Thoracic aorta (tissue), 2 donors: Measurements from ENCODE around the gene MBNL1. TPM values are rescaled to one million over a fixed set of nuclear protein-coding genes. Genes with fewer than 3 reads are reported as not detected.

Experiments
- ATAC-seq: fragments of 150-250 bp; one replicate; pipeline ENCODE4 v1.8.0; 2017; ENCODE audit warnings: low read depth; ENCODE audit not compliant: insufficient number of reproducible peaks, low FRiP score
- DNase-seq: peaks from one replicate; pipeline ENCODE4 v3.0.0-alpha.2; 2020; ENCODE audit warnings: low spot score
- H3K27ac ChIP-seq, 2 donors: fragments of 200-600 bp; sonication (generic); 1 replicate in 1 of 2; 2 replicates in 1 of 2; pipeline ENCODE4 v1.5.1; 2016; ENCODE audit warnings: mild to moderate bottlenecking in 2 of 2, moderate library complexity in 2 of 2
- H3K27me3 ChIP-seq: fragments of 200-600 bp; sonication (generic); replicated peaks from 2 replicates; pipeline ENCODE4 v1.6.0; 2016; ENCODE audit warnings: mild to moderate bottlenecking; ENCODE audit not compliant: insufficient read depth
- H3K36me3 ChIP-seq: fragments of 200-600 bp; sonication (generic); one replicate; pipeline ENCODE4 v1.5.1; 2016
- H3K4me1 ChIP-seq, 2 donors: fragments of 200-600 bp; sonication (generic); 1 replicate in 1 of 2; 2 replicates in 1 of 2; pipeline versions ENCODE4 v1.5.1 to v1.6.0; 2016; ENCODE audit warnings: low read depth in 2 of 2, mild to moderate bottlenecking in 1 of 2; ENCODE audit not compliant: control insufficient read depth in 1 of 2
- H3K4me3 ChIP-seq: fragments of 200-600 bp; sonication (generic); 2 replicates; pipeline ENCODE4 v1.5.1; 2016; ENCODE audit warnings: mild to moderate bottlenecking
- H3K9me3 ChIP-seq: fragments of 200-600 bp; sonication (generic); 2 replicates; pipeline ENCODE4 v1.5.1; 2016
- total RNA-seq, 2 donors: library from RNA; depleted of rRNA; stranded (reverse); fragments of >200 nt; gene quantifications; one replicate each; pipeline versions ENCODE4 v1.1.0 to v1.2.3, GENCODE V29; 2016
- TF ChIP-seq, protein P1 (sequence below): fragments of 200-600 bp; sonication (generic); IDR thresholded peaks from one replicate; pipeline ENCODE4 v1.5.1; 2019; ENCODE audit warnings: antibody characterized with exemption

Gene MBNL1, protein sequence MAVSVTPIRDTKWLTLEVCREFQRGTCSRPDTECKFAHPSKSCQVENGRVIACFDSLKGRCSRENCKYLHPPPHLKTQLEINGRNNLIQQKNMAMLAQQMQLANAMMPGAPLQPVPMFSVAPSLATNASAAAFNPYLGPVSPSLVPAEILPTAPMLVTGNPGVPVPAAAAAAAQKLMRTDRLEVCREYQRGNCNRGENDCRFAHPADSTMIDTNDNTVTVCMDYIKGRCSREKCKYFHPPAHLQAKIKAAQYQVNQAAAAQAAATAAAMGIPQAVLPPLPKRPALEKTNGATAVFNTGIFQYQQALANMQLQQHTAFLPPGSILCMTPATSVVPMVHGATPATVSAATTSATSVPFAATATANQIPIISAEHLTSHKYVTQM
- 1,000 to 10,000 TPM in 1 of 2 donors, 100 to 1,000 TPM in 1; 783 to 1,062 TPM for total RNA-seq

DNA sequence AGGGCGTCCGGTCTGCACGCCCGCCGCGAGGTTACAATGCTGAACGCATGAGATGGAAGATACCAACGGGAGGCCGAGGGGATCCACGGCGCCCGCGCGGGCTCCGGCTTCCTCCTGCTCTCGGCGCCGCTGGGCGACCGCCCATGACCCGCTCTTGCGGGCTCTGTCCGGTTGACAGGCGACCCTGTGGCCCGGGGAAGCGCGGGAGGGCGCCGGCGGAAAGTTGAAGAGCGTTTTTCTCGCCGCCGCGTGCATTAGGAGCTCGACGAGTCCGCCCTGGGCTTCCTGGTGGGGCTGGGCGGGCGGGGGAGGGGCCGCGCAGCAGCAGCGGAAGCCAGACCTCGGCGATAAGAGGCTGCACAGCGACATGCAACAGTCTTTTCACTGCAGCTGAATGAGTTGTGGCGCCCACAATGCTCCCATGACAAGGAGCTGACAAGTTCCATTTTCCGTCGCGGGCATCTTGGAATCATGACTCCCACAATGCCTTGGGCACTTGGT lies at the start of gene MBNL1:
Gene MBNL1, plus strand, starts transcription at position 375 of the 501 bp plus-strand sequence. CDS start 31,265 bp downstream, outside the sequence.
- peak; percentile 22 for ATAC-seq
- peaks cover 30 to 52% of the 10 kb centered on the region in 2 donors for H3K4me1 ChIP-seq
- peak within 1 kb of the TSS; percentile 97 to 99 for H3K27ac ChIP-seq
- H3K36me3 ChIP-seq: no peaks in the 10 kb centered on the region
- TF ChIP-seq, protein P1, sequence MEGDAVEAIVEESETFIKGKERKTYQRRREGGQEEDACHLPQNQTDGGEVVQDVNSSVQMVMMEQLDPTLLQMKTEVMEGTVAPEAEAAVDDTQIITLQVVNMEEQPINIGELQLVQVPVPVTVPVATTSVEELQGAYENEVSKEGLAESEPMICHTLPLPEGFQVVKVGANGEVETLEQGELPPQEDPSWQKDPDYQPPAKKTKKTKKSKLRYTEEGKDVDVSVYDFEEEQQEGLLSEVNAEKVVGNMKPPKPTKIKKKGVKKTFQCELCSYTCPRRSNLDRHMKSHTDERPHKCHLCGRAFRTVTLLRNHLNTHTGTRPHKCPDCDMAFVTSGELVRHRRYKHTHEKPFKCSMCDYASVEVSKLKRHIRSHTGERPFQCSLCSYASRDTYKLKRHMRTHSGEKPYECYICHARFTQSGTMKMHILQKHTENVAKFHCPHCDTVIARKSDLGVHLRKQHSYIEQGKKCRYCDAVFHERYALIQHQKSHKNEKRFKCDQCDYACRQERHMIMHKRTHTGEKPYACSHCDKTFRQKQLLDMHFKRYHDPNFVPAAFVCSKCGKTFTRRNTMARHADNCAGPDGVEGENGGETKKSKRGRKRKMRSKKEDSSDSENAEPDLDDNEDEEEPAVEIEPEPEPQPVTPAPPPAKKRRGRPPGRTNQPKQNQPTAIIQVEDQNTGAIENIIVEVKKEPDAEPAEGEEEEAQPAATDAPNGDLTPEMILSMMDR: no peak
- peak; percentile 43 for DNase-seq
- H3K4me3 ChIP-seq: peak within 1 kb of the TSS; percentile 85
- no peaks in the 10 kb centered on the region for H3K27me3 ChIP-seq
- no peaks in the 10 kb centered on the region for H3K9me3 ChIP-seq

GRCh38 chr3:152219216-152219615 lies 49.5 kb upstream of the MBNL1 start:
- peaks cover 28 to 60% of the 10 kb centered on the region in 2 donors for H3K4me1 ChIP-seq
- peak overlapping the region; percentile 21 for H3K4me3 ChIP-seq
- H3K27ac ChIP-seq: peak overlapping the region; percentile 51 to 62
- DNase-seq: no peak
- H3K27me3 ChIP-seq: no peaks in the 10 kb centered on the region
- no peaks in the 10 kb centered on the region for H3K36me3 ChIP-seq
- H3K9me3 ChIP-seq: no peaks in the 10 kb centered on the region
- TF ChIP-seq, protein P1: no peak
- no peak for ATAC-seq

GRCh38 chr3:152219769-152220255 lies 48.9 kb upstream of the MBNL1 start:
- DNase-seq: no peak
- Histone ChIP-seq H3K27me3 (no peaks in the 10 kb centered on the region), H3K36me3 (no peaks in the 10 kb centered on the region), H3K4me3 (no peak overlapping the region), H3K27ac (peak overlapping the region; percentile 51 to 62), H3K4me1 (peaks cover 28 to 57% of the 10 kb centered on the region in 2 donors), H3K9me3 (no peaks in the 10 kb centered on the region)
- TF ChIP-seq, protein P1: no peak
- ATAC-seq: no peak

DNA sequence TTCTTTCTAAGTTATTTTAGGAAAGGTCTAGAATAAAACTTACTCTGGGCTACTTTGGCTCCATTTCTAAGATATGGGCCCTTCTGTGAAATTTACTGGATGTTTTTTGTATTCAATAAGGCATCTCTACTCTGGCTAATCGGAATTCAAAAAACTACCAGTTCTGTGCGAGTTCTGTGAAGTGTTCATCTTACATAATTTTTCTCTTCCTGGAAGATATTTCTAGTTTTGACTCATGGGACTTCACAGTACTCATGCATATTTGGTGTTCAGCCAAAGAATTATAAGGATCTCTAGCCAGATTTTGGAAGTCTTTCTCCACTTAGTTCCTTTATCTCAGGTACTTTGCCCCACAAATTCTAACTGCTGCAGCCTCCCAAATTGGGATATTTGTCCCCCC lies 46.4 kb upstream of the MBNL1 start:
- TF ChIP-seq, protein P1: no peak
- ATAC-seq (peak; percentile 64), DNase-seq (no peak)
- Histone ChIP-seq H3K27ac (peak overlapping the region; percentile 68 to 83), H3K4me3 (peak overlapping the region; percentile 41), H3K36me3 (no peaks in the 10 kb centered on the region), H3K9me3 (no peaks in the 10 kb centered on the region), H3K4me1 (peaks cover 32 to 75% of the 10 kb centered on the region in 2 donors), H3K27me3 (no peaks in the 10 kb centered on the region)

DNA sequence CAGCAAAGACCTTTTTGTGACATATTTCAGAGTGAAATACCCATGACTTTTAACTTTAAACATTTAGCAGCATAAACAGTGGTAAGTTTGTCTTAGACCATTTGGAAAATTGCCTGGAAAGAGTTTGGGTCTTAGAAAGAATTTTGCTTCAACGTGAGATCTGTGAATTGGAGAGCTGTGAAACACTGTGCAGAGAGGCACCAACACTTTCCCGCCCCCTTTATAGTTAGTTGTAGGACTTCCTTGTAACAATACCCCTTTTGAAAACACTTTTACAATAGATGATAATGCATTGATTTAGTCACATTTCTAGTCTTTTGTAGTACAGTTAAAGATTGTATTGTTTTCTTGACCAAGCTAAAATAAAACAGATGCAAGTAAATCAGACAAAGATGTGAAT lies 43.5 kb upstream of the MBNL1 start:
- no peak for DNase-seq
- TF ChIP-seq, protein P1: no peak
- Histone ChIP-seq H3K27me3 (no peaks in the 10 kb centered on the region), H3K4me3 (no peak overlapping the region), H3K27ac (peak overlapping the region; percentile 7 to 15), H3K4me1 (peaks cover 16 to 55% of the 10 kb centered on the region in 2 donors), H3K36me3 (no peaks in the 10 kb centered on the region), H3K9me3 (no peaks in the 10 kb centered on the region)
- no peak for ATAC-seq
